Stimulated activated CD4-positive, alpha-beta T cell treated with anti-CD3 and anti-CD28 coated beads, Interleukin-4, amount 100 ng/mL, for 48 hours (primary cell): ENCODE measurements around the gene CHCHD6.

Experiments used
- DNase-seq, 2 donors: peaks; one replicate each; pipeline ENCODE4 v3.0.0-alpha.2; 2020; ENCODE audit warnings: low read depth in 2 of 2

Gene CHCHD6

GRCh38 chr3:126704494-126705214 lies 614 bp downstream of the CHCHD6 start:
- DNase-seq: no peak

- DNase-seq: no peak
These were observed 2.6 kb downstream of the CHCHD6 start for GRCh38 chr3:126706631-126707030.

- DNase-seq: no peak
These were observed 7.2 kb downstream of the CHCHD6 start for GRCh38 chr3:126711121-126711760.

- no peak for DNase-seq
These were observed 9.2 kb downstream of the CHCHD6 start for GRCh38 chr3:126713199-126713598.

- no peak for DNase-seq
These were observed 10.3 kb downstream of the CHCHD6 start for GRCh38 chr3:126714276-126714900.

GRCh38 chr3:126714921-126715320 lies 10.9 kb downstream of the CHCHD6 start:
- DNase-seq: no peak

- no peak for DNase-seq
These were observed 11.4 kb downstream of the CHCHD6 start for GRCh38 chr3:126715432-126715831.

GRCh38 chr3:126716057-126716456 lies 12.0 kb downstream of the CHCHD6 start:
- DNase-seq: no peak

- DNase-seq: no peak
These were observed 14.8 kb downstream of the CHCHD6 start for GRCh38 chr3:126718561-126719445.

- no peak for DNase-seq
These were observed 16.6 kb downstream of the CHCHD6 start for GRCh38 chr3:126720596-126720995.

GRCh38 chr3:126721246-126721645 lies 17.2 kb downstream of the CHCHD6 start:
- DNase-seq: no peak

GRCh38 chr3:126723237-126723636 lies 19.2 kb downstream of the CHCHD6 start:
- DNase-seq: no peak

- no peak for DNase-seq
These were observed 19.8 kb downstream of the CHCHD6 start for GRCh38 chr3:126723801-126724200.

GRCh38 chr3:126728680-126729079 lies 24.6 kb downstream of the CHCHD6 start:
- no peak for DNase-seq

GRCh38 chr3:126730376-126730775 lies 26.3 kb downstream of the CHCHD6 start:
- no peak for DNase-seq

- no peak for DNase-seq
These were observed 27.0 kb downstream of the CHCHD6 start for GRCh38 chr3:126731044-126731443.

- DNase-seq: no peak
These were observed 28.4 kb downstream of the CHCHD6 start for GRCh38 chr3:126732281-126733060.

- DNase-seq: no peak
These were observed 29.0 kb downstream of the CHCHD6 start for GRCh38 chr3:126733061-126733430.

- no peak for DNase-seq
These were observed 30.2 kb downstream of the CHCHD6 start for GRCh38 chr3:126734106-126734723.

- no peak for DNase-seq
These were observed 33.5 kb downstream of the CHCHD6 start for GRCh38 chr3:126737527-126737926.

GRCh38 chr3:126742057-126742456 lies 38.0 kb downstream of the CHCHD6 start:
- no peak for DNase-seq
